Thoracic aorta (tissue), 2 donors: ENCODE results near the gene PRRT3. TPM values are rescaled to one million over a fixed set of nuclear protein-coding genes. Genes with fewer than 3 reads are reported as not detected.
"Not testable (repeated sequence)": the region's sequence is repeated elsewhere in the genome, so short reads cannot be mapped to it uniquely, and the experiment has no call there.

Experiments used
- ATAC-seq: fragments of 150-250 bp; one replicate; pipeline ENCODE4 v1.8.0; 2017; ENCODE audit warnings: low read depth; ENCODE audit not compliant: insufficient number of reproducible peaks, low FRiP score
- DNase-seq: peaks from one replicate; pipeline ENCODE4 v3.0.0-alpha.2; 2020; ENCODE audit warnings: low spot score
- H3K27ac ChIP-seq, 2 donors: fragments of 200-600 bp; sonication (generic); 1 replicate in 1 of 2; 2 replicates in 1 of 2; pipeline ENCODE4 v1.5.1; 2016; ENCODE audit warnings: mild to moderate bottlenecking in 2 of 2, moderate library complexity in 2 of 2
- H3K27me3 ChIP-seq: fragments of 200-600 bp; sonication (generic); replicated peaks from 2 replicates; pipeline ENCODE4 v1.6.0; 2016; ENCODE audit warnings: mild to moderate bottlenecking; ENCODE audit not compliant: insufficient read depth
- H3K36me3 ChIP-seq: fragments of 200-600 bp; sonication (generic); one replicate; pipeline ENCODE4 v1.5.1; 2016
- H3K4me1 ChIP-seq, 2 donors: fragments of 200-600 bp; sonication (generic); 1 replicate in 1 of 2; 2 replicates in 1 of 2; pipeline versions ENCODE4 v1.5.1 to v1.6.0; 2016; ENCODE audit warnings: low read depth in 2 of 2, mild to moderate bottlenecking in 1 of 2; ENCODE audit not compliant: control insufficient read depth in 1 of 2
- H3K4me3 ChIP-seq: fragments of 200-600 bp; sonication (generic); 2 replicates; pipeline ENCODE4 v1.5.1; 2016; ENCODE audit warnings: mild to moderate bottlenecking
- H3K9me3 ChIP-seq: fragments of 200-600 bp; sonication (generic); 2 replicates; pipeline ENCODE4 v1.5.1; 2016
- CTCF ChIP-seq: fragments of 200-600 bp; sonication (generic); IDR thresholded peaks from one replicate; pipeline ENCODE4 v1.5.1; 2019; ENCODE audit warnings: antibody characterized with exemption
- total RNA-seq, 2 donors: library from RNA; depleted of rRNA; stranded (reverse); fragments of >200 nt; gene quantifications; one replicate each; pipeline versions ENCODE4 v1.1.0 to v1.2.3, GENCODE V29; 2016

PRRT3 gene
- total RNA-seq, 2 donors from 2014 or later, result 3.3 to 5.8 TPM

- no peak for DNase-seq
- Histone ChIP-seq H3K4me3 (no peak overlapping the region), H3K27ac (no peak overlapping the region), H3K9me3 (no peaks in the 10 kb centered on the region), H3K36me3 (peaks cover 15% of the 10 kb centered on the region), H3K27me3 (no peaks in the 10 kb centered on the region), H3K4me1 (peaks cover 3 to 5% of the 10 kb centered on the region in 2 donors)
- ATAC-seq, result no peak
- no peak for TF ChIP-seq CTCF
These were observed 11.5 kb downstream of the PRRT3 start for GRCh38 chr3:9940746-9941145.

- H3K9me3 ChIP-seq, DNase-seq, H3K4me3 ChIP-seq, H3K27ac ChIP-seq, H3K27me3 ChIP-seq, ATAC-seq: not testable (repeated sequence)
- peaks cover 10 to 11% of the 10 kb centered on the region in 2 donors for H3K4me1 ChIP-seq
- H3K36me3 ChIP-seq, result peaks cover 15% of the 10 kb centered on the region
These were observed 12.3 kb downstream of the PRRT3 start for GRCh38 chr3:9939906-9940305.

GRCh38 chr3:9938966-9939365 is 13.2 kb downstream of the PRRT3 start:
- Histone ChIP-seq H3K4me1 (peaks cover 19 to 20% of the 10 kb centered on the region in 2 donors), H3K4me3 (no peak overlapping the region), H3K9me3 (no peaks in the 10 kb centered on the region), H3K27ac (no peak overlapping the region), H3K27me3 (no peaks in the 10 kb centered on the region), H3K36me3 (peaks cover 15% of the 10 kb centered on the region)
- ATAC-seq (no peak), DNase-seq (no peak)
- no peak for TF ChIP-seq CTCF

GRCh38 chr3:9937486-9938238 is 14.5 kb downstream of the PRRT3 start:
- H3K27ac ChIP-seq, result no peak overlapping the region
- H3K36me3 ChIP-seq, result peaks cover 15% of the 10 kb centered on the region
- TF ChIP-seq CTCF, result no peak
- no peaks in the 10 kb centered on the region for H3K27me3 ChIP-seq
- no peak overlapping the region for H3K4me3 ChIP-seq
- H3K9me3 ChIP-seq, result no peaks in the 10 kb centered on the region
- H3K4me1 ChIP-seq, result peaks cover 19 to 24% of the 10 kb centered on the region in 2 donors
- no peak for ATAC-seq
- DNase-seq, result no peak

- Histone ChIP-seq H3K27ac (no peak overlapping the region), H3K4me1 (peaks cover 23 to 32% of the 10 kb centered on the region in 2 donors), H3K9me3 (no peaks in the 10 kb centered on the region), H3K4me3 (no peak overlapping the region), H3K27me3 (no peaks in the 10 kb centered on the region), H3K36me3 (peaks cover 11% of the 10 kb centered on the region)
- DNase-seq, result no peak
- no peak for ATAC-seq
- no peak for TF ChIP-seq CTCF
These were observed 16.2 kb downstream of the PRRT3 start for GRCh38 chr3:9935966-9936510.
